A673 (cell line): ENCODE measurements around the gene PEAR1. TPM values are rescaled to one million over a fixed set of nuclear protein-coding genes. Genes with fewer than 3 reads are reported as not detected.

ENCODE experiments used
- BruUV-seq: library from RNA; stranded (reverse); fragments of 400-500 nt; replicated peaks from 2 replicates; lab custom pipeline; 2021; lab: Mats Ljungman, UMichigan
- CTCF ChIA-PET: fragments of 300-600 bp; sonication (Branson Sonifier 250); formaldehyde crosslinking; loops from one replicate; lab custom pipeline; 2022; ENCODE audit warnings: antibody characterized with exemption; lab: Charles Lee
- POLR2A ChIA-PET: fragments of 300-600 bp; sonication (Branson Sonifier 250); formaldehyde crosslinking; loops from one replicate; lab custom pipeline; 2022; ENCODE audit warnings: antibody characterized with exemption; ENCODE audit not compliant: low non-redundant PET; lab: Charles Lee
- DNase-seq: peaks from one replicate; pipeline ENCODE4 v3.0.0-alpha.2; 2015; ENCODE audit warnings: low spot score
- H3K27ac ChIP-seq: fragments of 200-600 bp; sonication (generic); 2 replicates; pipeline ENCODE4 v1.5.1; 2016; ENCODE audit warnings: mixed run types, low read depth, mild to moderate bottlenecking, mixed read lengths, antibody characterized with exemption, low read length; ENCODE audit not compliant: poor library complexity, severe bottlenecking
- H3K27me3 ChIP-seq: fragments of 200-600 bp; sonication (generic); replicated peaks from 2 replicates; pipeline ENCODE4 v1.6.1; 2017; ENCODE audit warnings: mixed run types, low read depth, mild to moderate bottlenecking, mixed read lengths, antibody characterized with exemption, low read length; ENCODE audit not compliant: insufficient read depth, poor library complexity
- H3K36me3 ChIP-seq: fragments of 200-600 bp; sonication (generic); 2 replicates; pipeline ENCODE4 v1.6.1; 2016; ENCODE audit warnings: mixed run types, mild to moderate bottlenecking, mixed read lengths, antibody characterized with exemption, low read length; ENCODE audit not compliant: insufficient read depth, poor library complexity, severe bottlenecking
- H3K4me1 ChIP-seq: fragments of 200-600 bp; sonication (generic); 2 replicates; pipeline ENCODE4 v1.6.1; 2017; ENCODE audit warnings: mixed run types, mild to moderate bottlenecking, mixed read lengths, antibody characterized with exemption, low read length; ENCODE audit not compliant: insufficient read depth, poor library complexity, severe bottlenecking
- H3K4me3 ChIP-seq: fragments of 200-600 bp; sonication (generic); 2 replicates; pipeline ENCODE4 v1.5.1; 2016; ENCODE audit warnings: low read depth, mixed run types, mild to moderate bottlenecking, mixed read lengths, low read length; ENCODE audit not compliant: poor library complexity, severe bottlenecking
- H3K9me3 ChIP-seq: fragments of 200-600 bp; sonication (generic); 2 replicates; pipeline ENCODE4 v1.6.1; 2016; ENCODE audit warnings: mixed run types, low read depth, mild to moderate bottlenecking, mixed read lengths, antibody characterized with exemption, low read length; ENCODE audit not compliant: poor library complexity, severe bottlenecking
- CTCF ChIP-seq: fragments of 300-800, 200-600 bp; sonication (generic); conservative IDR thresholded peaks from 2 replicates; pipeline ENCODE4 v1.5.1; 2017; ENCODE audit warnings: low read depth, mild to moderate bottlenecking, antibody characterized with exemption, low read length, moderate library complexity, mixed read lengths
- EZH2 ChIP-seq: fragments of 200-600 bp; sonication (generic); IDR thresholded peaks from 2 replicates; pipeline ENCODE4 v1.6.1; 2017; ENCODE audit warnings: borderline replicate concordance, low read depth, mild to moderate bottlenecking, mixed read lengths, antibody characterized with exemption, low read length; ENCODE audit not compliant: poor library complexity, severe bottlenecking
- intact Hi-C: fragments of 100-400 bp; cut with micrococcal nuclease; formaldehyde crosslinking; loops from one replicate; pipeline ENCODE4 v1.10.0; 2022; ENCODE audit not compliant: unreplicated experiment
- total RNA-seq: library from RNA; stranded (reverse); gene quantifications from 2 replicates; pipeline ENCODE4 v1.2.3, GENCODE V29; 2021

The PEAR1 gene
- total RNA-seq, 1 experiment from 2014 or later: 0.52 TPM

- no TSS peak for BruUV-seq
- no peaks in the 10 kb centered on the region for H3K36me3 ChIP-seq
- TF ChIP-seq EZH2 (no peak), CTCF (no peak)
- H3K4me3 ChIP-seq: no peak overlapping the region
- POLR2A ChIA-PET: no interaction called here
- DNase-seq: no peak
- H3K9me3 ChIP-seq: no peaks in the 10 kb centered on the region
- H3K4me1 ChIP-seq: no peaks in the 10 kb centered on the region
- CTCF ChIA-PET: interaction anchor here (0.6 kb wide), 1 partner anchor 45 kb away, joined by 3 read pairs; no protein-coding TSS in a partner anchor
- H3K27ac ChIP-seq: no peak overlapping the region
- intact Hi-C loops: no loop called here
- no peaks in the 10 kb centered on the region for H3K27me3 ChIP-seq
Measured at GRCh38 chr1:156846643-156847042, 46.9 kb upstream of the PEAR1 start.

GRCh38 chr1:156847591-156848460 lies 45.7 kb upstream of the PEAR1 start:
- Histone ChIP-seq H3K9me3 (no peaks in the 10 kb centered on the region), H3K4me3 (no peak overlapping the region), H3K36me3 (no peaks in the 10 kb centered on the region), H3K27me3 (no peaks in the 10 kb centered on the region), H3K27ac (no peak overlapping the region), H3K4me1 (no peaks in the 10 kb centered on the region)
- ChIA-PET CTCF (interaction anchor here (0.5 to 1.0 kb wide), 3 partner anchors 12 to 233 kb away, joined by 3 to 6 read pairs (median 3); no protein-coding TSS in a partner anchor), POLR2A (no interaction called here)
- TF ChIP-seq EZH2 (no peak), CTCF (no peak)
- intact Hi-C loops: no loop called here
- DNase-seq: no peak
- no TSS peak for BruUV-seq

- H3K4me3 ChIP-seq: no peak overlapping the region
Measured at GRCh38 chr1:156848461-156849150, 44.9 kb upstream of the PEAR1 start.

More at GRCh38 chr1:156848461-156849150, 44.9 kb upstream of the PEAR1 start:
- Histone ChIP-seq H3K27me3 (no peaks in the 10 kb centered on the region), H3K9me3 (no peaks in the 10 kb centered on the region), H3K36me3 (no peaks in the 10 kb centered on the region), H3K27ac (no peak overlapping the region), H3K4me1 (no peaks in the 10 kb centered on the region)
- DNase-seq: no peak
- no TSS peak for BruUV-seq
- TF ChIP-seq CTCF: no peak
- no peak for TF ChIP-seq EZH2
- intact Hi-C loops: no loop called here
- CTCF ChIA-PET: interaction anchor here (1.0 kb wide), 1 partner anchor 11 kb away, joined by 3 read pairs; no protein-coding TSS in a partner anchor
- POLR2A ChIA-PET: no interaction called here
